RCC 7860 (cell line): ENCODE measurements around the gene NNAT.

ENCODE experiments used
- DNase-seq: peaks from one replicate; pipeline ENCODE4 v3.0.0-alpha.2; 2015; ENCODE audit warnings: low spot score
- FAIRE-seq: peaks from 2 replicates; lab custom pipeline; 2012; peaks lifted over from hg19 to GRCh38; lab: Jason Lieb, UNC

Gene NNAT

GRCh38 chr20:37523012-37523391, 2.0 kb downstream of the NNAT start:
- DNase-seq (no peak), FAIRE-seq (no peak)

DNA sequence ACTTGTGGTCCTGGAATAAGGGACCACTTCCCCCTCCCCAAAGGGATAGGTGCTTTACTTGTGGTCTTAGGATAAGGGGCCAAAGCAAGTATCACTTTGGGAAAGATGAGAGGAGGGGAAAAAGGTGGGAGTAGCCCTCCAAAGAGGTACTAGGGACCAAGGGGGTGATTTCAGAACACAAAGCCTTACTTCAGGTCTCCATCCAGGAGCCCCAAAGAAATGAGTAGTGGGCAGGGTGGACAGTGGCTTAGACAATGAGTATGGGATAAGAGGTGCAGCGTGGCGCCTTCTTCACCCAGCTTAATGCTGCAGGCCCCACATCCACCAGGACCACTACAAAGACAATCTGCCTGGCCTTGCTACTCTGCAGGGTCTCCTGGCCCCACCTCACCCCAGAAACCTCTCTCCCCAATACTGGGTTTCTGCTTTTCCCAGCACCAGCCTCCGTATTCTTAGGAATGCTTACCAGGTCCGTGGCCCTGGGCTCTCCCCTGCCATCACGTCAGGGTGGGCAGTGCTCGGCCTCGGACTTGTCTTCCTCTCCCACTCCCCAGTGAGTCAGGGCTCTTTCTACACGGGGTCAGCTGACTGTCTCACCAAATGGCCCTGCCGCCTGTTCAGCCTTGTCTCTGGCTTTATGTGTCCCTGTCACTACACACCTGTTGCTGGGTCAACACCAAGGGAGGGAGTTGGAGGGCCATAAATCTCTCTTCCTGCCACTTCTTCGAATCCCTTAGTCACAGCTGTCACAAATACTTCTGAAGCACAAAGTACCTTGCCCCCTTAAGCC, 3.1 kb downstream of the NNAT start:
- FAIRE-seq (no peak), DNase-seq (no peak)

- FAIRE-seq = no peak
- no peak for DNase-seq
Measured at GRCh38 chr20:37524859-37525708, 4.0 kb downstream of the NNAT start.

GRCh38 chr20:37525810-37526209, 4.8 kb downstream of the NNAT start:
- FAIRE-seq = no peak

DNA sequence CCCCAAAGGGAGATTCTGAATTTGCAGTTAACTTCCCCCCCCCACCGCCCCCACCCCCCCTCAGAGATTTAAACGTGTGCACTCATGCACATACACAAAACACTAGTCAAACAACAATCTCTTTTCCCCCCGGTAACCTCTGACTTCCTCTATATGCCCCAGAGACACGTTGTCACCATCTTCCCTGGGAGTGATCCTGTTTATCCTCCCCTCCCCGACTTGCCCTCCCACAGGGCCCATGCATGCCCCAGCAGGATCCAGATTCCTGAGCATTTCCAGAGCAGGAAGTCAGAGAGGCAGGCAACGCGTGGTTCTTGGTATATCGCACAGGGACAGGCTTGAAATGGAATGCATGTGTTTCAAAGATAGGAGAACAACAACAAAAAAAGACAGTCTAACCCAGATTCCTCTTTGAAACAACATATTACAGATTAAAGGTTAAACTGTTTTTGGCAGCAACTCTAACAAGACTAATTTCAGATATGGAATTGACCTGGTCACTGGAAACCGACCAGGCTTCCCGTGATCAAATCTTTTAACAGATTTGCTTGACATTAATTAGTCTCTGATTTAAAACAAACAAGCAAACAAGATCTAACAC, 5.3 kb downstream of the NNAT start:
- FAIRE-seq = no peak
- peak; percentile 65 for DNase-seq

More at GRCh38 chr20:37525810-37526209, 4.8 kb downstream of the NNAT start:
- DNase-seq = no peak

GRCh38 chr20:37526839-37527637, 6.0 kb downstream of the NNAT start:
- peak; percentile 26 for DNase-seq
- FAIRE-seq = no peak

DNA sequence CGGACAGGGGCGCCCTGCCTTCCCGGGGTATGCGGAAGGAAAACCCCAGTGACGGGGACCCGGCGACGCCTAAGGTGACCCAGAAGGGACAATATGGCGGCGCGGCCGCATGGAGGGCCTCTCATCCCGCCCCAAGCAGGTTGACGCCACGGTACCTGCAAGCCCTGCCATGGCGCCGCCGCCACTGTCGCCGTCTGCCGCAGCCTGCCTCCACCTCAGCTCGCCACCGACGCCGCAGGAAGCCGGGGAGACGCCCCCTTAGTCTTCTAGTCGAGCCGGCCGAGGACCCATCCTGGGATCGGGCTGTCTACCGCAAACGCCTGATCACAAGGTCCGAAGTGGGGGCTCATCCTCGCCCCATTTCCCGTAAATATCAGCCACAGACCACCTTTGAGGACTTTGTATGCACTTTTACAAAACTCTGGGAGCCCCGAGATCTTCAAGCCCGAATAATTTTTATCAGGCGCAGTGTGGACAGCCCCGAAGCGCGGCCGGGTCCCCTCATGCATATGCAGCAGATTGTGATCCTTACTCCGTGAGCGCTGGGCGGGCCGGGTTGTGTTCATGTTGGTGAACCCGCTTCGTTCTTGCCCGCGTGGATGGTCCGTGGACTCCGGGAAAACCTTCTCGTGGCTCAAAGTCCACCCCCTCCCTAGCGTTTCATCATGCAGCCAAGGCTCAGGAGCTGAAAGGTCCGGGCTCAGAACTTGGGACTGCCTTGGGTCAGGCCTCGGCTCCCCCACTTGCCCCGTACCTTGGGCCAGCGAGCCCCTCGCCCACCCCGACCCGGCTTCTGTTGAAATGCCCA, 6.8 kb downstream of the NNAT start, which contains the start of gene BLCAP:
Gene BLCAP, minus strand, starts transcription at position 239 of the 808 bp plus-strand sequence. CDS start 8,702 bp downstream, outside the sequence.
- FAIRE-seq = peak; percentile 4

GRCh38 chr20:37528446-37529213, 7.6 kb downstream of the NNAT start:
- no peak for DNase-seq
- FAIRE-seq = no peak

More for the DNA sequence above, 6.8 kb downstream of the NNAT start, which contains the start of gene BLCAP:
- DNase-seq = peak; percentile 83

DNA sequence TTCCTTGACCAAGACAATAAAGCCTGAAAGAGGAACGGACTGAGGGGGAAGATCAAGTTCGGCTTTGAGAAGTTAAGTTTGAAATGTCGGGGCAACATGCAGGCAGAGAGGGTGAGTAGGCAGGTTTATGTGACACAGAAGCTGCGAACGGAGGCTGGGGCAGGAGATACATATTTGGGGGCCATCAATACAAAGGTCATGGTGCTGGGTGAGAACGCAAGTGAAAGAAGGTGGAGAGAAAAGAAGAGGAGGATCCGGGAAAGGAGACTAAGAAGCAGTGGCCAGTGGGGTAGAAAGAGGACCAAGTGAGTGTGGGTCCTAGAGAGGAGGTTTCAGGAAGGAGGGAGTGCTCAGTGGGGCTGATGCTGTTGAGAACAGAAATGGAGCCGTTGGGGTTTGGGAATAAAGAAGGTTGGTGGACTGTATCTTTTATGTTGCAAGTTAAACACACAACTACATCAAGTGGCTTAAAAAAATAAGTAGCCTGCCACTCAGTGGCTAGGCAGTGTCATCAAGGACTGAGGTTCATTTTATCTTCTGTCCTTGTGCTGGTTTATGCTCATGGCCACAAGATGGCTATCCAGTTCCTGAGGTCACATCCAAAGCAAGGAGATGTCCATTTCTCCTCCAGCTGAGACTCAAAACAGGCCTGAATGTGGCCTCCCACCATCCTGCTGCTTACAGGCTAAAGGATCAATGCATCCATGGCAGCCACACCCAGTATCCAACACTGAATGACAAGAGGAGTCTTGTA, 8.3 kb downstream of the NNAT start:
- no peak for DNase-seq
- FAIRE-seq = no peak

DNA sequence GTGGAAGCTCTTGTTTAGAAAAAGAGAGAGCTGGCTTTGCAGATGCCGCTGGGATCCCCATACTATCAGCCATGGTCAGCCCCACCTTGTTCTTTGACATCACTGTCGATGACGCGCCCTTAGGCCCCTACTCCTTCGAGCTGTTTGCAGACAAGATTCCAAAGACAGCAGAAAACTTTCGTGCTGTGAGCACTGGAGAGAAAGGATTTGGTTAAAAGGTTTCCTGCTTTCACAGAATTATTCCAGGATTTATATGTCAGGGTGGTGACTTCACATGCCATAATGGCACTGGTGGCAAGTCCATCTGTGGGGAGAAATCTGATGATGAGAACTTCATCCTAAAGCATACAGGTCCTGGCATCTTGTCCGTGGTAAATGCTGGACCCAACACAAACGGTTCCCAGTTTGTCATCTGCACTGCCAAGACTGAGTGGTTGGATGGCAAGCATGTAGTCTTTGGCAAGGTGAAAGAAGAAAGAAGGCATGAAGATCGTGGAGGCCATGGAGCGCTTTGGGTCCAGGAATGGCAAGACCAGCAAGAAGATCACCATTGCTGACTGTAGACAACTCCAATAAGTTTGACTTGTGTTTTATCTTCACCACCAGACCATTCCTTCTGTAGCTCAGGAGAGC, 9.0 kb downstream of the NNAT start:
- DNase-seq (no peak), FAIRE-seq (no peak)

DNA sequence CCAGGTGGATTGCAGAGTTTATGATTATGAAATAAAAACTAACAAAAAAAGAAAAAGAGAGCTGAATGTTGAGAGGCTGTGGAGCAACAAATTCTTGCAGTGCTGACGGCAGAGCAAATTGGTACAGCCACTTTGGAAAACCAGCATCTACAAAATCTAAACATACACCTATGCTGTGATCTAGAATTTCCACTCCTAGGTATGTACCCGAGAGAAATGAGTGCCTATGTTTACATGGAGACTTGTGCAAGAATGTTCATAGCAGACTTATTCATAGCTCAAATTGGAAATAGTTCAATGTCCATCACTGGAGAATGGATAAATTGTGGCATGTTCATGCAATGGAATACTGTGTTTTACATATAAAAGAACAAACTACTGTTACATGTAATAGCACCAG, 9.6 kb downstream of the NNAT start:
- DNase-seq = no peak
- no peak for FAIRE-seq

- DNase-seq (no peak), FAIRE-seq (no peak)
Measured at GRCh38 chr20:37531856-37532255, 10.8 kb downstream of the NNAT start.

DNA sequence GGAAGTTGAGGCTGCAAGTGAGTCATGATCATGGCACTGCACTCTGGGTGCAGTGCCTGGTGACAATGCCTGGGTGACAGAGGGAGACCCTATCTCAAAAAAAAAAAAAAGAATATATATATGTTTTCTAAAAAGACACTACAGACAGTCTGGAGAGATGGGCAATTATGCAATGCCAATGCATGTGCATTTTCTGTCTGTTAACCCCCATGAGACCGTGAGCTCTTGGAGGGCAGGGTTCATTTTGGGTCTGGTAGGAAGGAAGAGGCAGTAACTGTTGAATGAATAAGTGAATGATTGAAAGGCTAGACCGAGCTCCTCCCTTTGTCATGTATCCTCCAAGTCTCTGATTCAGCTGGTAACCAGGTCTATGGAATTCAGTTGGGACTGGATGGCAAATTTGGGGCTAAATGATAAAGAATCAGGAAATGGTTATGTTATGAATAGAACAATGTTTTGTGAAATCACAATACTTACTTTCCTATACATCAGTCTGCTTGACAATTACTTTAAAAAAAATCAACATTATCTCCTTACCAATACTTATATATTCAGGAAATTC, 12.2 kb downstream of the NNAT start:
- FAIRE-seq (no peak), DNase-seq (no peak)

GRCh38 chr20:37534401-37535157, 13.5 kb downstream of the NNAT start:
- DNase-seq (peak; percentile 63), FAIRE-seq (peak; percentile 79)

DNA sequence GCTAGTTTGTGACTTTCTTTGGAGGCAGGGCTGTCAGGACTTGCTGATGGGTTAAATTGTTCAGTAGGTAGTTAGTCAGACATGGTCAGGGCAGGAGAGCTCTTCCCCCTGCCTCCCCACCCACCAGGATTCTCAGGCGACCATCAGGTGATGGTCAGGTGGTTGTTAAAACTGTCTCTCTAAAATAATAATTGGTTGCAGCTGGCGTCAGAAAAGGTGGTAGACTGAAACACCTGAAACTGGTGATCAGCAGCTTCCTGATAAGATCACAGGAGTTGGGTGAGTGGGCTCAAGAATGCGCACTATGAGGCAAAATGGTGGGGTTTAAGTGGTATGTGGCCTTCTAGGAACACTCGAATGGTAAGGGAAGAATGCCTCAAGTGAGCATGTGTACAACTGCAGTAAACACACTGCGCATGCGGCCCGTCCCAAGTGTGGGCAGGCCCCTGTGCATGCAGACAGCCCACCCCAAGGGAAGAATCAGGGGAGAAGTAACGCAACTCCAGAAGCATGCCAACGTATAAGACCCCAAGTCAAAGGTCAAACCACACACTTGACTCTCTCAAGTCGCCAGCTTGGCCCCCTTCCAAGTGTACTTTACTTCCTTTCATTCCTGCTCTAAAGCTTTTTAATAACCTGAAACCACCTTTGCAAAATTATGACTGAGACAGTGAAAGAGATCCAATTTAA, 14.5 kb downstream of the NNAT start:
- DNase-seq = no peak
- FAIRE-seq = no peak

- DNase-seq = no peak
- no peak for FAIRE-seq
Measured at GRCh38 chr20:37537505-37537904, 16.5 kb downstream of the NNAT start.
